ENCODE data around the gene JAKMIP2.

The JAKMIP2 gene

GRCh38 chr5:147786142-147786541 lies 3.6 kb upstream of the JAKMIP2 start:
- no peak for DNase-seq

GRCh38 chr5:147784146-147784987 lies 1.8 kb upstream of the JAKMIP2 start:
- no peak for DNase-seq

GRCh38 chr5:147780924-147781573 lies 1.5 kb downstream of the JAKMIP2 start:
- no peak for DNase-seq

GRCh38 chr5:147779694-147780093 lies 2.8 kb downstream of the JAKMIP2 start:
- DNase-seq = no peak

DNA sequence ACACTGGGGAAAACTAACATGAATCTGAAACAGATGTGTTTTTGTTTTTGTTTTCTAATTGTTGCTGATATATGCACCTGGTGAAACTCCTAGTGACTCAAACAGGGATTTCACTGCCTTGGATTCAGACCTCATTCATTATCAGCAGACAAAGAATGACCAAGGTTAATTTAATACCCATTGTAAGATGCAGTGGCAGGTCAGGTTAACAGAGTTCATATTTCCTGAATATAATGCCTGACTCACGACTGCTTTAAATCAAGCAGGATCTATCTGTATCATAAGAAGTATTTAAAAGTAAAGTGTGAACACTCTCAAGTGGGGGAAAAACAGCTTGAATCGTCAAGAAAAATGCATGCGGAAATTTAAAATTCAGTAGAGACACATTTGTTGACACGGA lies 5.5 kb downstream of the JAKMIP2 start:
- no peak for DNase-seq

- no peak for DNase-seq
Measured at GRCh38 chr5:147773587-147773986, 8.9 kb downstream of the JAKMIP2 start.

DNA sequence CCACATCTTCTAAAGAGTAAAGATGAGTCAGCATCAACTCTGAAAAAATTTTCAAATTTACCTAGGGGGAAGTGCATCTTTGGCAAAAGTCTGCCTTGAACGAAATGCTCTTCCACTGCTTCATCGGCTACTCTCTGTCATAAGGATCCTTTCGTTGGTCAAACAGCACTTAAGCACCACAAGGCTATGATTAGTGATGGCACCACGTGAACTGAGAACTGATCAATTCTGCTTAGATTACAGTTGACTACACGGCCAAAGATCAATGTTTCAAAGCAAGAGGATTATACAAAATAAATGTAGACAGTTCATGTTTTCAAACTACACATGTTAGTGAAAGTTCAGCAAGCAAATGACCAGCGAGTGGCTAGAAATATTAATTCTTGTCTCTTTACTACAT lies 9.4 kb downstream of the JAKMIP2 start:
- DNase-seq = no peak

DNA sequence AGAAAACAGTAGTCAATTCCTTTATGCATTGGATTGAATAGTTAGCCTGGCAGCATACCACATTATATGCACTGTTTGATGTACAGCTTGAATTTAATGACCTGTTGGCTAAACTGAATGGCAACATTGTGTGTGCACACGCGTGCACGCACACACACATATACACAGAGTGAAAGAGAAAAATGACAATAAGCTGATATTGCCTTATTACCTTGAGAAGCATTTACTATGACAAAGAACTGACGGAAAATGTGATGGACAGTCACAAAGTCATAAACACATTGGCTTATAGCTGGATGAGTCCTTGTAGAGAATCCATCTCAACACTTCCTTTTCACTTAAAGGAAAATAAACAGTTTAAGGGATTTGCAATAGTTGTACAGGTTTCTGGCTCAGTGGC lies 15.5 kb downstream of the JAKMIP2 start:
- DNase-seq = no peak

DNA sequence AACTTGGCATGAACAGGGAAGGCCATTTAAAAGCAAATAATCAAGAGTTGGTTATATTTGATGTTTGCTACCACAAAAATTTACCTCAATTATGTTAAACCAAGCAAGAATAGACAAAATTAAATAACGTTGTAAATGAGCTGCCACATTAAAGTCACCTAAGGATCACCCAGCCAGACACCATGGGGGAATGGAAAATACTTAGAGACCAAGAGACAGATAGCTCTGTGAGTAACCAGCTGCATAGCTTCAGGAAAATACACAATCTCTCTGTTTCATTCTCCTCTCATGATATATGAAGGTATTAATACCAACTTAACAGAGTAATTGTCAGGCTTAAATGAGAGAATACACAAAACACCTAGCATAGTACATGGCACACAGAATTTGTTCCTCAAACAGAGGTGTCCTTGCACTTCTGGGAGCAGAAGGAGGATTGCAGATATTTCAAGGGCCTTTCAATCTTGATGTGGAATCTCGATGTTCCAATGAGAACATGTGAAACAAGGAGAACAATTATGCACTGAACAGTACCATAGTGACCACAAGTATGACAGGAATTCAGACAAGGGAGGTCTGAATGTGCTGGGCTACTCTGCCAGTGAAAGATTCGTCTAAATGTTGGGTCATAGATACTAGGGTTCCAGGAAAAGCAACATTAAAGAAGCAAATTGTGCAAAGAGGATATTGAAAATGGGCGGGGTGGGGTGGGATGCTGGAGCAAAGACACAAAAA lies 18.6 kb downstream of the JAKMIP2 start:
- DNase-seq = no peak

DNA sequence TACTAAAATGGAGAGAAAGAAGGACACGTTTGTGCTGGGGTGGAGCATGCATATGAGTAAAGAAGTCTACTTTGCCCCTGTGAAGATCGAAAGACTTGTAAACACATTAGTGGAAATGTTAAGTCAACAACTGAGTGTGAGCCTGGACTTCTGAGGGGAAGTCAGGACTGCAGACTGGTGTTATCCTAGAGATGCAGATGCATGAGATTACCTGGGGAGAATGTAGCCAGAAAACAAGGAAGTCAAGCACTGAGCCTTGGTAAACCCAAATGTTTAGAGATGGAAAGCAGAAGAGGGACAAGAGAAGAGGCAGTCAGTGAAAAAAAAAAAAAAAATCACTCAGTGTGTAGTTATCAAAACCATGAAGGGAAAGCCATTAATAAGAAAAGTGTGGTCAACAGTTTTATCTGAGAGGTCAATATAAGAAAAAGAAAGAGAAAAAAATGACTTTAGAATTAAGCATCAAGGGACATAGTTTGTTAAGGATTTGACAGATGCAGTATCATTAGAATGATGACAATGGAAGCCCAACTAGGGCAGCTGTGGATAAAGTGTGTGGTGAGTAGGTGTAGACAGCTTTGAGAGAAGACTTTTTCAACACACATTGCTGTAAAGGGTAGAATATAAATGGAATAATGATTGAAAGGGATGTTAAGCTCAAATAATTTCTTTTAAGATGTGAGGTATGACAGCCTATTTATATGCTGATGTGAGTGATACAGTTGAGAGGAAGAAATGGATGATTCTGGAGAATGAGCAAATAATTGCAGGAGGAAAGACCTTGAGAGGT lies 22.2 kb downstream of the JAKMIP2 start:
- no peak for DNase-seq

GRCh38 chr5:147759441-147759840 lies 23.1 kb downstream of the JAKMIP2 start:
- no peak for DNase-seq

DNA sequence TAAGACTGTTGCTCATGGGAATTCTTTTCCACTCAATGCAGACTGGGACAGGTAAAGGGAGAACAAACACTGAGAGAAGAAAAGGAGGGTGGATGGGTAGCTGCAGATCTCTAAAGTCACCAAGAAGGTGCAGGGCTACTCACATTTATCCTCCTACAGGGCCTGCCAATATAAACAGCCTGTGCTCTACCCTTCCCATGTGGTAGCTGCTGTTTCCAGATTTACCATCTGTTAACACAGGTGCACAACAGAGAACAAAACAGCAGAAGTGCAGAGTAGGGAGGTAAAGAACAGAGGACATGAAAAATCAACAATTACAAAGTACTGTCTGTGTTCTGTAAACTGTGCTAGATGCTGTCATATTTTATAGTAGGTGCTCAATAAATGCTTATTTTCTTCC lies 26.0 kb downstream of the JAKMIP2 start:
- no peak for DNase-seq

- no peak for DNase-seq
Measured at GRCh38 chr5:147754372-147755122, 28.0 kb downstream of the JAKMIP2 start.

GRCh38 chr5:147753765-147754164 lies 28.8 kb downstream of the JAKMIP2 start:
- no peak for DNase-seq

- no peak for DNase-seq
Measured at GRCh38 chr5:147752666-147753290, 29.8 kb downstream of the JAKMIP2 start.

GRCh38 chr5:147752033-147752432 lies 30.5 kb downstream of the JAKMIP2 start:
- no peak for DNase-seq

- no peak for DNase-seq
Measured at GRCh38 chr5:147751156-147751830, 31.2 kb downstream of the JAKMIP2 start.

DNA sequence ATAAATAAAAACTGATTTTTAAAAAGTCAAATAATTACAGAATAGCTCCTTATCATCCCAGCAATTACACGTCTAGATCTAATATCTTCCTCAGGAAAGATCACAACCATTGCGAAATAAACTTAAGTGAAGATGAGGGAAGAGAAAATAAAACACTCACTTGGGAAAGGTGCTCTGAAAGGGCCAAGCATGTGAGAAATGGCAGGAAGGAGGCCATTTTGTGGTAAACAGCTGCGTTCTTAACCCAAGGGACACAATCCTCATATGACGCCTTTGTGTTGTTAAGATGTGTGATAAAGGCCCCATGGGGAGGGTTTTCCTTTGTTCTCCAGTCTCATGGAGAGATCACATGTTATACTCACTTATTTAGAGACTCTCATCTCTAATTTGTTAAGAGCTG lies 32.5 kb downstream of the JAKMIP2 start:
- DNase-seq = no peak

DNA sequence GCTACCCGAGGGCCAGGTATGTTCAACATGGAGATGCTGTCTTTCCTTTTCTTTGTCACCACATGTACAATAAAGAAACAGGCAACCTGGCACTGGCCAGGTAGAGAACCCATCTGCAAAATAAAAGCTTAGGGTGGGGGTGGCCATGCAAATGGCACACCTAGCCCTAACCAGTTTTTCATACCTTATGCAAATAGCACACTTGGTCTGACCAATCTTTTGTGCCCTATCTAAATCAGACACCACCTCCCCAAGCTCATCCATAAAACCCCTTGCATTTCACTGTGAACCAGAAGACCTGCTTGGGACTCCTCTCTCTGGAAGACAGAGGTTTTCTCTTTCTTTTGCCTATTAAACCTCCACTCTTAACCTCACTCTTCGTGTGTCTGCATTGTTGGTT lies 33.9 kb downstream of the JAKMIP2 start:
- DNase-seq = no peak

GRCh38 chr5:147746986-147747385 lies 35.5 kb downstream of the JAKMIP2 start:
- DNase-seq = no peak
